ENCODE results near the gene ZNF511. TPM values are rescaled to one million over a fixed set of nuclear protein-coding genes. Genes with fewer than 3 reads are reported as not detected.

ZNF511 gene
- total and polyA plus RNA-seq, 2 donors (not counting 1 experiment from before 2014, with no cell fraction given): 30.7 to 45.1 TPM

GRCh38 chr10:133334503-133335245 lies 26.0 kb downstream of the ZNF511 start:
- no peaks in the 10 kb centered on the region for H4K20me1 ChIP-seq (ENCODE audit: control insufficient read depth, insufficient read depth, low read length, poor library complexity, severe bottlenecking)
- peaks cover 11% of the 10 kb centered on the region for H3K27me3 Mint-ChIP-seq
- H3K27me3 ChIP-seq (replicated peaks in 1 of 4; ENCODE audit: control extremely low read depth in 1 of 4, control insufficient read depth in 3 of 4, insufficient read depth in 4 of 4, low read length in 3 of 4): peaks cover 0 to 54% (median 34%) of the 10 kb centered on the region in 4 experiments
- H3K9me3 ChIP-seq (ENCODE audit: control extremely low read depth in 1 of 3, control insufficient read depth in 2 of 3, insufficient read depth in 1 of 3, low read length in 2 of 3): peaks cover 0 to 21% (median 0%) of the 10 kb centered on the region in 3 donors
- H2AFZ ChIP-seq (ENCODE audit: insufficient read depth, low read depth, low read length, poor library complexity, severe bottlenecking): peak overlapping the region; percentile 55
- intact Hi-C loops (cut with micrococcal nuclease): loop anchor here (1.0 kb wide), 1 partner anchor 60 kb away; the partner anchor contains the start of gene MTG1
- peak overlapping the region; percentile 98 for H3K4me2 ChIP-seq (replicated peaks; ENCODE audit: low read depth, low read length, poor library complexity, severe bottlenecking)
- ChIA-PET CTCF (no interaction called here), POLR2A (no interaction called here)
- no peaks in the 10 kb centered on the region for H3K36me3 ChIP-seq (replicated peaks in 1 of 2; ENCODE audit: control extremely low read depth in 1 of 2, control insufficient read depth in 1 of 2, extremely low read depth in 1 of 2, insufficient read depth in 2 of 2, low read length in 1 of 2)
- TF ChIP-seq EZH2 (IDR thresholded peaks at IDR 0.05; ENCODE audit: borderline replicate concordance, insufficient read depth, low read depth, low read length, poor library complexity, severe bottlenecking): no peak
- no peak for TF ChIP-seq CTCF (IDR thresholded peaks at IDR 0.05)
- H3K4me1 Mint-ChIP-seq: peaks cover 13% of the 10 kb centered on the region
- peak; percentile 12 for ATAC-seq (ENCODE audit: low read depth)
- peak overlapping the region; percentile 65 for H3K9ac ChIP-seq (ENCODE audit: low read length)
- H3K79me2 ChIP-seq (ENCODE audit: control insufficient read depth, insufficient read depth, low read length): no peaks in the 10 kb centered on the region
- no peaks in the 10 kb centered on the region for H3K9me3 Mint-ChIP-seq (ENCODE audit: insufficient read depth)
- DNase-seq: no peak
- no peak overlapping the region for H3K27ac ChIP-seq (ENCODE audit: low read length in 2 of 2)
- WGBS (ENCODE audit: insufficient coverage): 24% methylated on average over 50 of the region's 51 CpGs
- peak overlapping the region in 4 of 5 experiments; percentile 40 to 51 (median 46) for H3K4me3 ChIP-seq (ENCODE audit: control extremely low read depth in 1 of 5, extremely low read depth in 1 of 5, insufficient read depth in 1 of 5, low read depth in 2 of 5, low read length in 4 of 5)
- H3K27ac Mint-ChIP-seq: peak overlapping the region; percentile 61
- H3K4me1 ChIP-seq (ENCODE audit: control insufficient read depth in 2 of 2, insufficient read depth in 2 of 2, low read length in 2 of 2): peaks cover 39 to 48% of the 10 kb centered on the region in 2 donors
- H3K4me3 Mint-ChIP-seq: peak overlapping the region; percentile 93
